HUES64 (cell line): ENCODE results near the gene ANKRD55.
"Not testable (repeated sequence)": the region's sequence is repeated elsewhere in the genome, so short reads cannot be mapped to it uniquely, and the experiment has no call there.

Experiments
- H3K27ac ChIP-seq: 2 replicates; pipeline ENCODE4 v1.7.0; 2013; ENCODE audit warnings: low read depth, low read length, inconsistent platforms
- H3K27me3 ChIP-seq: 2 replicates; pipeline ENCODE4 v1.6.1; 2013; ENCODE audit warnings: mild to moderate bottlenecking, low read length; ENCODE audit not compliant: insufficient read depth
- H3K36me3 ChIP-seq: 2 replicates; pipeline ENCODE4 v1.6.1; 2013; ENCODE audit warnings: mild to moderate bottlenecking, low read length; ENCODE audit not compliant: insufficient read depth
- H3K4me1 ChIP-seq: 2 replicates; pipeline ENCODE4 v1.6.1; 2013; ENCODE audit warnings: mild to moderate bottlenecking, low read length, moderate library complexity; ENCODE audit not compliant: insufficient read depth
- H3K4me3 ChIP-seq: 2 replicates; pipeline ENCODE4 v1.5.1; 2013; ENCODE audit warnings: mild to moderate bottlenecking, low read length, moderate library complexity
- H3K9ac ChIP-seq: 2 replicates; pipeline ENCODE4 v1.6.1; 2013; ENCODE audit warnings: mild to moderate bottlenecking, low read depth, low read length
- H3K9me3 ChIP-seq: 2 replicates; pipeline ENCODE4 v1.6.1; 2013; ENCODE audit warnings: low read depth, low read length; ENCODE audit not compliant: insufficient read depth
- WGBS: fragments of 150-250, 120-280 bp; methylation state at CpG from one replicate; pipeline ENCODE4 v1.1.7; 2013; ENCODE audit warnings: missing lambda C conversion rate; 5-methylcytosine and 5-hydroxymethylcytosine counted together

The ANKRD55 gene

DNA sequence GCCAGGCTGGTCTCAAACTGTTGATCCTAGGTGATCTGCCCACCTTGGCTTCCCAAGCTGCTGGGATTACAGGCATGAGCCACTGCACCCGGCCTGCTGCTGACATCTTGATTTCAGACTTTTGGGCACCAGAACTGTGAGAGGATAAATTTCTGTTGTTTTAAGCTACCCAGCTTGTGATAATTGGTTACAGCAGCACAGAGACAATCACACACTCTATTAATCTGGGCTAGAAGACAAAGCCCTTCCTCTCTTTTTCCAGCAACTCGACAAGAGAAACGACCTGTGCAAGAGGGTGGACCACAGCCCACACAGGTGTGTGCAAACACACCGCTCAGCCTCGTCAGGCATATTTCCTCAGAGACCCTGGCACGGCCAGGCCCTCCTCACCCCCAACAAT lies 4.5 kb downstream of the ANKRD55 start:
- H3K4me3 ChIP-seq = no peak overlapping the region
- H3K9ac ChIP-seq = no peak overlapping the region
- H3K9me3 ChIP-seq = no peaks in the 10 kb centered on the region
- H3K27ac ChIP-seq = no peak overlapping the region
- WGBS = 90% methylated on average over 6 of the region's 6 CpGs
- H3K27me3 ChIP-seq = no peaks in the 10 kb centered on the region
- H3K36me3 ChIP-seq = no peaks in the 10 kb centered on the region
- H3K4me1 ChIP-seq = no peaks in the 10 kb centered on the region

DNA sequence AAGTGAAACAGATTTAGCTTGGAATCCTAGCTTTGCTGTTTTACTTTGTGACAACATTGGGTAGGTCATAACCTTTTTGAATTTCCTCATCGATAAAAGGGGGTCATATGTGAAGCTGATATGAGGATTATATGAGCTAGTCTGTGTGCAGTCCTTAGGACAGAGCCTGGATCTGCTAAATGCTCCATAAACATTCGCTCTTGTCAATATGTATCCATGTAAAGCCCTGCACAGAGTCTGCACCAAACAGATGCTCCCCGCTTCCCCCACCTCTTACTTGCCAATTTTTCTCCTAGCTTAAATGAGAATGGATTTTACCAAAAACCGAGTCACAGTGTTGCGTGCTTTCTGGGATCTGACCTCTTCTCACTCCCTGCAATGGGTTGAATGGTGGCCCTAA lies 5.4 kb downstream of the ANKRD55 start:
- Histone ChIP-seq H3K9me3 (no peaks in the 10 kb centered on the region), H3K36me3 (no peaks in the 10 kb centered on the region), H3K27me3 (no peaks in the 10 kb centered on the region), H3K9ac (no peak overlapping the region), H3K27ac (no peak overlapping the region), H3K4me3 (no peak overlapping the region), H3K4me1 (no peaks in the 10 kb centered on the region)
- WGBS = 89% methylated on average over 5 of the region's 5 CpGs

GRCh38 chr5:56223298-56223697 lies 9.8 kb downstream of the ANKRD55 start:
- H3K27ac ChIP-seq, H3K36me3 ChIP-seq, H3K4me1 ChIP-seq, H3K27me3 ChIP-seq, H3K4me3 ChIP-seq, H3K9ac ChIP-seq: not testable (repeated sequence)
- peaks cover 18% of the 10 kb centered on the region for H3K9me3 ChIP-seq

DNA sequence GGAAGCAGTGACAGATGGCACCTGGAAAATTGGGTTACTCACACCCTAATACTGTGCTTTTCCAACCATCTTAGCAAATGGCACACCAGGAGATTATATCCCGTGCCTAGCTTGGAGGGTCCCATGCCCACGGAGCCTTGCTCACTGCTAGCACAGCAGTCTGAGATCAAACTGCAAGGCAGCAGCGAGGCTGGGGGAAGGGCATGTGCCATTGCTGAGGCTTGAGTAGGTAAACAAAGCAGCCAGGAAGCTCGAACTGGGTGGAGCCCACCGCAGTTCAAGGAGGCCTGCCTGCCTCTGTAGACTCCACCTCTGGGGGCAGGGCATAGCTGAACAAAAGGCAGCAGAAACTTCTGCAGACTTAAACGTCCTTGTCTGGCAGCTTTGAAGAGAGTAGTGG lies 11.5 kb downstream of the ANKRD55 start:
- H3K9me3 ChIP-seq = peaks cover 26% of the 10 kb centered on the region
- not testable (repeated sequence) for H3K27ac ChIP-seq, H3K9ac ChIP-seq, H3K36me3 ChIP-seq, H3K4me1 ChIP-seq, H3K4me3 ChIP-seq, H3K27me3 ChIP-seq
- 87% methylated on average over 6 of the region's 6 CpGs for WGBS

DNA sequence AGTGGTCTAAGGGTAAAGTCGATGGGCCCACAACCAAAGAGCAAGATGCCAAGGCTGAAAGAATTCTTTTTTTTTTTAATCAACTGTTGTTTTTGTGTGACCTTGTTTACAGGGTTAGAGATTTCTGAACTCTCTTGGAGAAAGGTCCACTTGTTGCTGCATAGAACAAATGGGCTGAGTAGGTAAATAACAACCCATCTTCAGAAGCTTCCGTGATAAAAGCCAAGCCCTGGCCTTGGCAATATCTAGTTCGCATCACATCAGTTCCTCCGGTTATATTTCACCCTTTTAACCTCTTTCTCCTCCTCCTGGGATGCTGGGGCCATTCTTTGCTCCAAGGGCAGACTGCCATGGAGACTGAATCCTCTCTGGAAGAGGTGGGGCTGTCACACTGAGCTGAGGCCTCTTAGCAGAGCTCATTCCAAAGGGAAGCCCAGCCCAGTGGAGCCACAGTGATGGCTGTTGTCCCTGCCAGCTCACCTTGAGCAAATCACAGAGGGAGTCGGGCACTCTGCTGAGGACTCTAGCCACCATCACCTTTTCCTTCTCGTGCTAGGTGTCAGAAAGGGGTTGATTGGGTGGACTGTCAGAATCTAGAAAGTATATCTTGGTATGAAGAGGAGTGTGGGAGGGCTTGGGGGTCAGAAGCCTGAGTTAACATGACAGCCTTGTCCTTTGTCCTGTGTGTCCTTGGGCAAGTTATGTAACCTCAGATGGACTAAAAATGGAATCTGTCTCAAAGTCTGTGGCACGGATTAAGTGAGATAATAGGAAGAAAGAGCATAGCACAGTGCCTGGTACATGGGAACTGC lies 17.9 kb downstream of the ANKRD55 start:
- 94% methylated on average over 7 of the region's 7 CpGs for WGBS
- Histone ChIP-seq H3K27ac (no peak overlapping the region), H3K4me1 (no peaks in the 10 kb centered on the region), H3K9me3 (peaks cover 23% of the 10 kb centered on the region; the same call in 1 of the 2 replicates), H3K36me3 (no peaks in the 10 kb centered on the region), H3K4me3 (no peak overlapping the region), H3K27me3 (no peaks in the 10 kb centered on the region), H3K9ac (no peak overlapping the region)

- H3K4me3 ChIP-seq, H3K27me3 ChIP-seq, H3K9ac ChIP-seq, H3K27ac ChIP-seq, H3K36me3 ChIP-seq, H3K4me1 ChIP-seq: not testable (repeated sequence)
- H3K9me3 ChIP-seq = peaks cover 14% of the 10 kb centered on the region; the same call in 1 of the 2 replicates
- WGBS = 86% methylated on average over 3 of the region's 4 CpGs
Measured at GRCh38 chr5:56213886-56214535, 19.1 kb downstream of the ANKRD55 start.

GRCh38 chr5:56212130-56212879 lies 20.8 kb downstream of the ANKRD55 start:
- Histone ChIP-seq H3K4me1 (no peaks in the 10 kb centered on the region), H3K4me3 (no peak overlapping the region), H3K36me3 (no peaks in the 10 kb centered on the region), H3K27ac (no peak overlapping the region), H3K9me3 (peaks cover 13% of the 10 kb centered on the region; the same call in 1 of the 2 replicates), H3K9ac (no peak overlapping the region), H3K27me3 (no peaks in the 10 kb centered on the region)
- WGBS = 91% methylated on average over 2 of the region's 4 CpGs

DNA sequence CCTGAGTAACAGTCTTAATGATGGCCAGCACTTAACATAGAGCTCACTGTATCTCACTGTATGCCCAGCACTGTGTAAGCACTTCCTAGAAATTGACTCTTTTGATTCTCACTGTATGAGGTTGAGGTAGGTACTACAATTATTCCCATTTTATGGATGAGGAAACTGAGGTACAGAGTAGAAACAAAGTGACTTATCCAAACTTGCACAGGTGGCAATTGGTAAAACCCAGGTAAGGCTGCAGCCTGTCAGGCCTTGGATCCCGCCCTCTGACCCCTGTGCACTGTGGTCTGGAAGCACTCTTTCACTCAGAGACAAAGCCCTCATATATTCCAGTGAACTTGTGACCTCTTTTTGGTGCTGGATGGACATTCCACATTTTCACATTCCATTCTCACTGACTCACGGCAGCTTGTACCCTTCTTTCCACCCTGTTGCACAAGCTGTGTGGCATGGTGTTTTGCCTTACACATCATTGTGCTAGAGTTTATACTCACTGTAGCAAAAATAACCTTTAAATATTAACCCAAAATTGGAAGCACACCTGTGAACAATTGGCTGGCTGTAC lies 21.7 kb downstream of the ANKRD55 start:
- Histone ChIP-seq H3K27ac (no peak overlapping the region), H3K36me3 (no peaks in the 10 kb centered on the region), H3K27me3 (no peaks in the 10 kb centered on the region), H3K4me3 (no peak overlapping the region), H3K4me1 (no peaks in the 10 kb centered on the region), H3K9ac (no peak overlapping the region), H3K9me3 (0 out of 2 replicates have a peak, but pooled peaks cover 4% of the 10 kb centered on the region)
- WGBS = 90% methylated on average over 2 of the region's 2 CpGs

DNA sequence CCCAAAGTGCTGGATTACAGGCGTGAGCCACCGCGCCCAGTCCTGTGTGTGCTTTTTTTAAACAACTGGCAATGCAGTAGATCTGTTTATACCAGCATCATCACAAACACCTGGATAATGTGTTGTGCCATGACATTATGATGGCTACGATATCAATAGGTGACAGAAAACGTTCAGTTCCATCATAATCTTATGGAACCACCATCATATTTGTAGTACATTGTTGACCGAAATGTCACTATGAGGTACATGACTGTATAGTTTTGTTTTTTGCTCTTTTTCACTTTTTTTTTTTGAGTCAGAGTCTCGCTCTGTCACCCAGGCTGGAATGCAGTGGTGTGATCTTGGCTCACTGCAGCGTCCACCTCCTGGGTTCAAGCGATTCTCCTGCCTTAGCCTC lies 24.4 kb downstream of the ANKRD55 start:
- Histone ChIP-seq H3K27me3 (no peaks in the 10 kb centered on the region), H3K9ac (no peak overlapping the region), H3K4me3 (no peak overlapping the region), H3K4me1 (no peaks in the 10 kb centered on the region), H3K36me3 (no peaks in the 10 kb centered on the region), H3K27ac (no peak overlapping the region), H3K9me3 (0 out of 2 replicates have a peak, but pooled peaks cover 3% of the 10 kb centered on the region)
- 97% methylated on average over 9 of the region's 9 CpGs for WGBS

DNA sequence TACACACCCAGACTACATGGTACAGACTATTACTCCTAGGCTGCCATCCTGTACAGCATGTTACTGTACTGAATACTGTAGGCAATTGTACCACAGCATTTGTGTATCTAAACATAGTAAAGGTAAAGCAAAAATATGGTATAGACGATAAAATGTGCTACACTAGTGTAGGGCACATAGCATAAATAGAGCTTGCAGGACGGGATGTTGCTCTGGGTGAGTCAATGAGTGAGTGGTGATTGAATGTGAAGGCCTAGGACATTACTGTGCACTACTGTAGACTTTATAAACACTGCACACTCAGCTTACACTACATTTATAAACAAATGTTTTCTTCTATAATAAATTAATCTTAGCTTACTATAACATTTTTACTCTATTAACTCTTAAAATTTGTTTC lies 25.6 kb downstream of the ANKRD55 start:
- Histone ChIP-seq H3K9me3 (no peaks in the 10 kb centered on the region), H3K4me3 (no peak overlapping the region), H3K36me3 (no peaks in the 10 kb centered on the region), H3K27ac (no peak overlapping the region), H3K9ac (no peak overlapping the region), H3K4me1 (no peaks in the 10 kb centered on the region), H3K27me3 (no peaks in the 10 kb centered on the region)
- WGBS = 98% methylated on average over 2 of the region's 2 CpGs
